Breast epithelium (tissue), 3 donors: ENCODE data around the gene CYTH1.

Experiments
- POLR2A ChIP-seq: fragments of 450-650 bp; IDR thresholded peaks from one replicate; pipeline ENCODE4 v1.6.1; 2016; ENCODE audit warnings: antibody characterized with exemption, mild to moderate bottlenecking, moderate library complexity
- POLR2AphosphoS5 ChIP-seq, 3 donors: sonication (generic); formaldehyde crosslinking; IDR thresholded peaks; one replicate each; pipeline ENCODE4 v1.6.1; 2017; ENCODE audit warnings: antibody characterized with exemption in 3 of 3
- TF ChIP-seq, protein P1 (sequence below), 3 donors: fragments of 450-650 bp; IDR thresholded peaks; one replicate each; pipeline ENCODE4 v1.5.1; 2016 to 2017; ENCODE audit warnings: antibody characterized with exemption in 3 of 3, mild to moderate bottlenecking in 3 of 3, moderate library complexity in 3 of 3

- TF ChIP-seq, protein P1, sequence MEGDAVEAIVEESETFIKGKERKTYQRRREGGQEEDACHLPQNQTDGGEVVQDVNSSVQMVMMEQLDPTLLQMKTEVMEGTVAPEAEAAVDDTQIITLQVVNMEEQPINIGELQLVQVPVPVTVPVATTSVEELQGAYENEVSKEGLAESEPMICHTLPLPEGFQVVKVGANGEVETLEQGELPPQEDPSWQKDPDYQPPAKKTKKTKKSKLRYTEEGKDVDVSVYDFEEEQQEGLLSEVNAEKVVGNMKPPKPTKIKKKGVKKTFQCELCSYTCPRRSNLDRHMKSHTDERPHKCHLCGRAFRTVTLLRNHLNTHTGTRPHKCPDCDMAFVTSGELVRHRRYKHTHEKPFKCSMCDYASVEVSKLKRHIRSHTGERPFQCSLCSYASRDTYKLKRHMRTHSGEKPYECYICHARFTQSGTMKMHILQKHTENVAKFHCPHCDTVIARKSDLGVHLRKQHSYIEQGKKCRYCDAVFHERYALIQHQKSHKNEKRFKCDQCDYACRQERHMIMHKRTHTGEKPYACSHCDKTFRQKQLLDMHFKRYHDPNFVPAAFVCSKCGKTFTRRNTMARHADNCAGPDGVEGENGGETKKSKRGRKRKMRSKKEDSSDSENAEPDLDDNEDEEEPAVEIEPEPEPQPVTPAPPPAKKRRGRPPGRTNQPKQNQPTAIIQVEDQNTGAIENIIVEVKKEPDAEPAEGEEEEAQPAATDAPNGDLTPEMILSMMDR (IDR thresholded peaks at IDR 0.05), result no peak
- TF ChIP-seq POLR2AphosphoS5 (IDR thresholded peaks at IDR 0.05) (peak; percentile 31 to 44 (median 38)), POLR2A (no peak)
Observed at GRCh38 chr17:78716814-78717393, 65.2 kb downstream of the CYTH1 start.
